Naive B cell (primary cell): ENCODE results near the gene CAVIN4. TPM values are rescaled to one million over a fixed set of nuclear protein-coding genes. Genes with fewer than 3 reads are reported as not detected.

ENCODE experiments used
- ATAC-seq, 2 donors: fragments of 150-1000 bp; cut with Tn5 transposase; 2 replicates each; pipeline ENCODE4 v1.10.0; 2021; ENCODE audit warnings: low read depth in 2 of 2, mild to moderate bottlenecking in 2 of 2, moderate library complexity in 2 of 2
- DNase-seq: peaks from one replicate; pipeline ENCODE4 v3.0.0; 2022
- H3K27ac Mint-ChIP-seq, 6 donors: one replicate each; pipeline ENCODE4 v1.8.0; 2020 to 2022; ENCODE audit warnings: mild to moderate bottlenecking in 6 of 6, mixed read lengths in 6 of 6, moderate library complexity in 5 of 6, inconsistent platforms in 2 of 6
- H3K27me3 Mint-ChIP-seq, 3 donors: one replicate each; pipeline ENCODE4 v1.8.0; 2021 to 2022; ENCODE audit warnings: mixed read lengths in 3 of 3, mild to moderate bottlenecking in 1 of 3
- H3K36me3 Mint-ChIP-seq, 2 donors: one replicate each; pipeline ENCODE4 v1.8.0; 2020 to 2022; ENCODE audit warnings: mixed read lengths in 2 of 2, inconsistent platforms in 1 of 2, mild to moderate bottlenecking in 1 of 2
- H3K4me1 Mint-ChIP-seq, 3 donors: one replicate each; pipeline ENCODE4 v1.8.0; 2020 to 2022; ENCODE audit warnings: mixed read lengths in 3 of 3, inconsistent platforms in 1 of 3, mild to moderate bottlenecking in 1 of 3, moderate library complexity in 1 of 3
- H3K4me3 Mint-ChIP-seq, 8 donors: one replicate each; pipeline ENCODE4 v1.8.0; 2020 to 2022; ENCODE audit warnings: mild to moderate bottlenecking in 8 of 8, mixed read lengths in 8 of 8, moderate library complexity in 8 of 8, inconsistent platforms in 2 of 8
- H3K9me3 Mint-ChIP-seq, 7 donors: one replicate each; pipeline ENCODE4 v1.8.0; 2020 to 2022; ENCODE audit warnings: mixed read lengths in 7 of 7, mild to moderate bottlenecking in 5 of 7, inconsistent platforms in 2 of 7, moderate library complexity in 1 of 7
- polyA plus RNA-seq, 6 donors: library from polyadenylated mRNA; unstranded; fragments of 300-500 nt; fragmentation: Illumina TruSeq; gene quantifications; one replicate each; pipeline ENCODE4 v1.2.3, GENCODE V29; 2021; ENCODE audit warnings: low read depth in 6 of 6

The CAVIN4 gene
- polyA plus RNA-seq, 6 donors from 2014 or later = not detected

DNA sequence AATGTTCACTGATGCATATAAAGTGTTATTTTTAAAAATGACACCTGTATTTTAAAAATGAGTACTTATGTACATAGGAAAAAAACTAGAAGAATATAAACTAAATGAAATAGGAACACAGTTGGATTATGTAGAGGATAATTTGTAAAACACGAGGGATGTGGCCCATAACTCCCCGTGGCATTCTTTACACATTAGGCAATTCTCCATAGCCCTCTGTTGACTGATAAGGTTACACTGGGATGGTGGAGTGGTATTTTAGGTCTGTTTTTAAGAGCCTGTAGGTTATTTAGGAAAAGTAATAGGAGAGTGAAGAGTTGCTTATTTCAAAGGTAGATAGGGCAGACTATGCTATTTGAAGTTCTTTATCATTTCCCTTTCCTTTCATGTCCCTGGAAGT, 1.8 kb downstream of the CAVIN4 start:
- DNase-seq (no peak), ATAC-seq (no peak)
- Mint-ChIP-seq H3K27ac (peak overlapping the region in 1 of 6 donors; percentile 14), H3K9me3 (no peaks in the 10 kb centered on the region), H3K4me1 (no peaks in the 10 kb centered on the region), H3K36me3 (no peaks in the 10 kb centered on the region), H3K27me3 (no peaks in the 10 kb centered on the region), H3K4me3 (no peak overlapping the region)

GRCh38 chr9:100580257-100580656, 2.4 kb downstream of the CAVIN4 start:
- Mint-ChIP-seq H3K27me3 (no peaks in the 10 kb centered on the region), H3K4me1 (no peaks in the 10 kb centered on the region), H3K27ac (peak overlapping the region in 2 of 6 donors; percentile 15 to 40), H3K36me3 (no peaks in the 10 kb centered on the region), H3K9me3 (no peaks in the 10 kb centered on the region), H3K4me3 (no peak overlapping the region)
- ATAC-seq (no peak), DNase-seq (no peak)

DNA sequence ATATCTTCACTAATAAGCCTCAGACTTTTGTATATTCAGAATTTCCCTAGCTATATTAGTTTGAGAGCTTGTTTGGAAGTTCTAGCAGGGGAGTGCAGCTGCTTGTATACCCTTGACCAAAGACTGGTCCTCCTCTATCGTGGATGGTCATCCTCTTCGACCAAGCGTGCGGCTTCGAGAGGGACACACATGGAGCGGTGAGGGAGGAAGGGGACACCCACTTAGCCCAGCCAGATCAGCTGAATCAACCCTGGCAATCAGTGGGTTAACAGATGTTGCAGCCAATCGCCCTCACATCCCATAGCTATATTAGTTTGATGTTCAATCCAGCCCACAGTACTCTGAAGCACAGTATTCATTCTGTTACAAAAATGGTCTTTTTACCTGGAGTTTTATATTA, 3.2 kb downstream of the CAVIN4 start:
- no peaks in the 10 kb centered on the region for H3K9me3 Mint-ChIP-seq
- no peak overlapping the region for H3K27ac Mint-ChIP-seq
- H3K4me3 Mint-ChIP-seq = no peak overlapping the region
- H3K36me3 Mint-ChIP-seq = no peaks in the 10 kb centered on the region
- DNase-seq (no peak), ATAC-seq (no peak)
- no peaks in the 10 kb centered on the region for H3K4me1 Mint-ChIP-seq
- no peaks in the 10 kb centered on the region for H3K27me3 Mint-ChIP-seq

GRCh38 chr9:100581661-100582060, 3.8 kb downstream of the CAVIN4 start:
- ATAC-seq = no peak
- no peak for DNase-seq

DNA sequence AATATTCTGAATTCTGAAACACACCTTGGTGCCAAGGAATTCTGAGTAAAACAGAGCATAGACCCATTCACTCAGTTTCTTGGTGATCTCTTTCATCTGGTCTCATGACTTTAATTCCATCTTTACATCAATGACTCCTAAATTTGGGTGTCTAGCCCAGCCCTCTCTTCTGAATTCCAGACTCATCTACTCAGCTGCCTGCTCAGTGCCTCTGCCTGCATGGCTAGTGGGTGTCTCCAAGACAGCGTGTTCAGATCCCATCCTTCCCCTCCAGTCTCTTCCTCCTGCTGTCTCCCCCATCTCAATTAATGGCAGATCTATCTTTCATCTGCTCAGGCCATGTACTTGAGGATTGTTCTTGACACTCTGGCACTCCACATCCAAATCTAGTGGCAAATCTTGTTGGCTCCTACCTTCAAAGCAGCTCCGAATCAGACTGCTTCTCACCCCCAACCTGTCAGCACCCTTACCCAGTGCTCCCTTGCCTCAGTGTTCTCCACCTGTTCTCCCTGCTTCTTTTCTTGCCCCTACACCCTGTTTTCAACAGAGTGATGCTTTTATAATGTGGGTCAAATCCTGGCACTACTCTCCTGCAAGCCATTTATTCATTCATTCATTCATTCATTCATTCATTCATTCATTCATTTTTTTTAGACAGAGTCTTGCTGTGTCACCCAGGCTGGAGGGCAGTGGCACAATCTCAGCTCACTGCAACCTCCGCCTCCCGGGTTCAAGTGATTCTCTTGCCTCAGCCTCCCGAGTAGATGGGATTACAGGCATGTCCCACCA, 5.3 kb downstream of the CAVIN4 start:
- ATAC-seq (no peak), DNase-seq (no peak)
- Mint-ChIP-seq H3K27ac (no peak overlapping the region), H3K9me3 (no peaks in the 10 kb centered on the region), H3K36me3 (no peaks in the 10 kb centered on the region), H3K4me1 (no peaks in the 10 kb centered on the region), H3K4me3 (no peak overlapping the region), H3K27me3 (no peaks in the 10 kb centered on the region)

More at GRCh38 chr9:100581661-100582060, 3.8 kb downstream of the CAVIN4 start:
- H3K36me3 Mint-ChIP-seq = no peaks in the 10 kb centered on the region
- H3K4me1 Mint-ChIP-seq = no peaks in the 10 kb centered on the region
- no peaks in the 10 kb centered on the region for H3K9me3 Mint-ChIP-seq
- H3K4me3 Mint-ChIP-seq = no peak overlapping the region
- H3K27me3 Mint-ChIP-seq = no peaks in the 10 kb centered on the region
- peak overlapping the region in 1 of 6 donors; percentile 73 for H3K27ac Mint-ChIP-seq

GRCh38 chr9:100584951-100585350, 7.1 kb downstream of the CAVIN4 start:
- H3K4me1 Mint-ChIP-seq = no peaks in the 10 kb centered on the region
- H3K9me3 Mint-ChIP-seq = no peaks in the 10 kb centered on the region
- DNase-seq = no peak
- H3K36me3 Mint-ChIP-seq = no peaks in the 10 kb centered on the region
- H3K4me3 Mint-ChIP-seq = no peak overlapping the region
- ATAC-seq = no peak
- H3K27me3 Mint-ChIP-seq = no peaks in the 10 kb centered on the region
- no peak overlapping the region for H3K27ac Mint-ChIP-seq

- Mint-ChIP-seq H3K36me3 (no peaks in the 10 kb centered on the region), H3K9me3 (no peaks in the 10 kb centered on the region), H3K4me1 (no peaks in the 10 kb centered on the region), H3K27me3 (no peaks in the 10 kb centered on the region), H3K4me3 (no peak overlapping the region), H3K27ac (no peak overlapping the region)
- ATAC-seq (no peak), DNase-seq (no peak)
Observed at GRCh38 chr9:100586093-100586492, 8.2 kb downstream of the CAVIN4 start.

DNA sequence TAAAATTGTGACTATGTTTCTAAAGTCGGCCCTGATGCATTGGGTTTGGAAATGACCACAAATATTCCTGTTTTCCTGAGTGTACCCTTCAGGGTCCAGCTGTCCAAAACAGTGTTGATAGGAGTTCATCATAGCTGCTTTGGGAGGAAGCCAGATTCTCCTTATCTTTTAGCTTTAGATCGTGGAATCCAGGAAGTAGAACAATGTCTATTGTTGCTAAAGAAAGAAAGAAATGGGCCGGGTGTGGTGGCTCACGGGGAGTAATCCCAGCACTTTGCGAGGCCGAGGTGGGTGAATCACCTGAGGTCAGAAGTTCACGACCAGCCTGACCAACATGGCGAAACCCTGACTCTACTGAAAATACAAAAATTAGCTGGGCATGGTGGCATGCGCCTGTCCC, 9.5 kb downstream of the CAVIN4 start:
- Mint-ChIP-seq H3K36me3 (no peaks in the 10 kb centered on the region), H3K4me3 (no peak overlapping the region), H3K9me3 (no peaks in the 10 kb centered on the region), H3K27me3 (no peaks in the 10 kb centered on the region), H3K4me1 (no peaks in the 10 kb centered on the region), H3K27ac (no peak overlapping the region)
- no peak for ATAC-seq
- no peak for DNase-seq

DNA sequence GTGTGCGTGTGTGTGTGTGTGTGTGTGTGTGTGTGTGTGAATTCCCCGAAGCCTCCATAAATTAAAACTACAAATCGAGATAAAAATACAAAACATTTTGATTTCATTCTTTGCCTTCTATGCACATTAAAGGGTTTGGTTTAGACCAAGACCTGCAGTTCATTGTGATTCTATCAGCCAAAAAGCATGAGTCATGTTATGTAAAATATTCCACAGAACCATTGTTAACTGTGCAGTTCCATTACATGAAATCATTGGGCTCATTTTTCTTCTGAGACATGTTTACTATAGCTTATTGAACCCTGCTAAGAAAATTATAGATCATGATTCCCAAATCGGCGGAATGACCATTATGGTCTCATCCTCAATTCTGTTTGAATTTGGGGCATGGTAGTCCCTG, 11.7 kb downstream of the CAVIN4 start:
- H3K4me1 Mint-ChIP-seq = no peaks in the 10 kb centered on the region

DNA sequence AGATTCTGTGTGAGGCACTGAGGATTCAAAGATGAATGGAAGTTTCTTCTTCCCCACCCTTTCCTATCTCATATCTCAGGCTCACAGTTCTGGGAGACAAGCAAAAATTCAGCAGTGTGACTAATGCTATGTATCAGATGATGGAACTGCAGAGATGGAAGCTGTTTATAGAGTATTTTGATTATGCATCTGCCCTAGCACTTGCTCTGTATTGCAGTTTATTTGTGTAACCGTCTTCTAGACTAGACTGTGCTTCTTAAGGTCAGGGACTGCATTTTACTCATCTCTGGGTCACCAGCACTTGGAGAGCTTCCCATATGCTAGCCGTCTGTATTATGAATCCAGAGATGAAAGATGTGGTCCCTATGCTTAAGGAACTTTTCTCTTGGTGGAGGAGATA, 12.6 kb downstream of the CAVIN4 start:
- Mint-ChIP-seq H3K36me3 (no peaks in the 10 kb centered on the region), H3K9me3 (no peaks in the 10 kb centered on the region), H3K4me3 (no peak overlapping the region), H3K4me1 (peaks cover 0 to under 1% (median 0%) of the 10 kb centered on the region in 3 donors), H3K27ac (no peak overlapping the region), H3K27me3 (no peaks in the 10 kb centered on the region)
- ATAC-seq (no peak), DNase-seq (no peak)

More for the DNA sequence above, 11.7 kb downstream of the CAVIN4 start:
- Mint-ChIP-seq H3K9me3 (no peaks in the 10 kb centered on the region), H3K36me3 (no peaks in the 10 kb centered on the region), H3K4me3 (no peak overlapping the region), H3K27me3 (no peaks in the 10 kb centered on the region), H3K27ac (no peak overlapping the region)
- ATAC-seq = no peak
- no peak for DNase-seq

GRCh38 chr9:100591139-100591538, 13.3 kb downstream of the CAVIN4 start:
- ATAC-seq = no peak
- Mint-ChIP-seq H3K36me3 (no peaks in the 10 kb centered on the region), H3K27ac (no peak overlapping the region)

DNA sequence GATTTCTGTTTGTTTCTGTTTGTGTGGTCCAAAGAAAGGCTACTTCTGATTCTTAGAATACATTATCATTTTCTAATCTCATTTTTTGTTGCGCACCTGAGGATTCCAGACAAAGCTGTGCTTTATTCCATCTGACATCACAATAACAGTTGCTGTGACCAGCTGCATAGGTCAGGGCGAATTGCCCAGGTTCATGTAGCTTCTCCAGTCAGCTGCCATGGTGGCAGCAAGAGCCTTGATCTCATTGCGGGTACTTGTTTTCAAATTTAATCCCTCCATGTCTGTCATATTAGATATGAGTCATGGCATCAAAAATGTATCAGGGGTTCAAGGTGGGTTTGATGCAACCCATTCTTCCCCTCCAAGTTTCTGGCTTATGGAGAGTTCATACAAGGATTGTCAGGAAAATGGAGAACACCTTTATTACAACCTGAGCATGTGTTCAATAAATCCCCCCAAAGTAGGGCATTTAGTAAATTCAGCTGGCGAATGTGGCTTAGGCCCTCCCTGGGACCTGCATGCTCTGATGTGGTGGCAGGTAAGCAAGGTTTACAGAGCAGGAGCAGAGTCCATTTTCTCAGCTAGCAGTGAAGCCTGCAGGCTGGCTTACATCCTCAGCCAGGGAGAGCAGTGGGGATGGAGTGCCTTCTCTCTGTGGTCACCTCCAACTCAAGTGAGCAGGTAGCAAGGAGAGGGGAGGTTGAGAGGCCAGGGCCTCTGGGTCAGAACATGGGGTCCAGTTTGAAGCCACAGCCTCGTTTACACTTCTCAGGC, 13.9 kb downstream of the CAVIN4 start:
- Mint-ChIP-seq H3K4me3 (peak overlapping the region in 2 of 8 donors; percentile 37 to 38), H3K9me3 (no peaks in the 10 kb centered on the region), H3K27ac (no peak overlapping the region), H3K4me1 (peaks cover 0 to 5% (median 0%) of the 10 kb centered on the region in 3 donors), H3K36me3 (no peaks in the 10 kb centered on the region), H3K27me3 (no peaks in the 10 kb centered on the region)
- no peak for ATAC-seq
- DNase-seq = no peak

More at GRCh38 chr9:100591139-100591538, 13.3 kb downstream of the CAVIN4 start:
- Mint-ChIP-seq H3K9me3 (no peaks in the 10 kb centered on the region), H3K4me1 (peaks cover 0 to 5% (median 0%) of the 10 kb centered on the region in 3 donors), H3K27me3 (no peaks in the 10 kb centered on the region), H3K4me3 (no peak overlapping the region)
- DNase-seq = no peak

DNA sequence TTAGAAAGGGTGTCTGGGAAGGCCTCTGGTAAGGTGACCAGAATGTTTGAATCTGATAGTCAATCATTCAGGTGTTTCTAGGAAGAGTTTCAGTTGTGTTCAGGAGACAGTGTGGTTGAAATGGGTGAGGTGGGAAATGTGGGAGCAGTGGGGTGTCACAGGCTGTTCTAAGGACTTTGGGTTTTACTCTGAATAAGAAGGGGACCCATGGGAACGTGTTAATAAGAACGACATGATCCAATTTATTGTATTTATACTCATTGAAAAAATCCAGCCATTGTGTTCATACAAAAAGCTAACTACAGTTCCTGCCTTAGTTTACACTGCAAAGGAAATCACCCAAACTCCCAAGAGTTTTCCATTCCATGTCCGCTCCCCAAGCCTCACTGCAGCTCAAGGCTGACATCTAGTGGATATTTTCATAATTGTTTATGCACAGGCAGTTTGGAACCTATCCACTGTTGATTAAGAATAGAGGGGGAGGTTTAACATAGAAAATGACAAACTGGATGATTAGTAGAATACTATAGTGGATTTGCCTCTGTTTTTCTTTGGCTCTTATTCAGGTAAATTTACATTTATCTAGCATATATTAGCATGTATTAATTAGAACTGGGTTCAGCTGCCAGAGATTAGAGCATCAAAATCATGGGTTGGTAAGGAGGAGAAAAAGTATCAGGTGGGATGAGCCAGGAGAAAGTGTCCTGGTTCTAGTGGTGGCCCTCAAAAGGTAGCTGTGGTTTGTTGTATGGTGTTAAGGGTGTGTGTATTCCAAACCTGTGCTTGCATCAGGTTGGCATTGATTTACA, 17.7 kb downstream of the CAVIN4 start:
- peak in 1 of 2 donors; percentile 33 for ATAC-seq
- peak overlapping the region in 1 of 6 donors; percentile 75 for H3K27ac Mint-ChIP-seq
- H3K9me3 Mint-ChIP-seq = no peaks in the 10 kb centered on the region
- peak; percentile 27 for DNase-seq
- no peaks in the 10 kb centered on the region for H3K36me3 Mint-ChIP-seq
- H3K27me3 Mint-ChIP-seq = no peaks in the 10 kb centered on the region
- H3K4me3 Mint-ChIP-seq = peak overlapping the region in 1 of 8 donors; percentile 6
- H3K4me1 Mint-ChIP-seq = peaks cover 12 to 21% (median 20%) of the 10 kb centered on the region in 3 donors
